Subcutaneous adipose tissue (tissue), 4 donors: ENCODE results near the gene LRFN2. TPM values are rescaled to one million over a fixed set of nuclear protein-coding genes. Genes with fewer than 3 reads are reported as not detected.

ENCODE experiments used
- CTCF ChIP-seq: fragments of 450-650 bp; IDR thresholded peaks from one replicate; pipeline ENCODE4 v1.5.1; 2016; ENCODE audit warnings: low read depth, mild to moderate bottlenecking, control low read depth, antibody characterized with exemption, moderate library complexity
- total RNA-seq, 4 donors: library from RNA; depleted of rRNA; stranded (reverse); fragments of >200 nt; gene quantifications; one replicate each; pipeline ENCODE4 v1.1.0, GENCODE V29; 2016

Gene LRFN2
- total RNA-seq, 4 donors from 2014 or later, result not detected

- no peak for TF ChIP-seq CTCF
These were observed 217.3 kb downstream of the LRFN2 start for GRCh38 chr6:40369891-40370290.

GRCh38 chr6:40369042-40369441 is 218.1 kb downstream of the LRFN2 start:
- TF ChIP-seq CTCF, result no peak

- no peak for TF ChIP-seq CTCF
These were observed 224.3 kb downstream of the LRFN2 start for GRCh38 chr6:40362859-40363258.

GRCh38 chr6:40359808-40360207 is 227.4 kb downstream of the LRFN2 start:
- TF ChIP-seq CTCF, result no peak

GRCh38 chr6:40358473-40359460 is 228.4 kb downstream of the LRFN2 start:
- TF ChIP-seq CTCF, result no peak

- TF ChIP-seq CTCF, result no peak
These were observed 230.8 kb downstream of the LRFN2 start for GRCh38 chr6:40356242-40356910.

GRCh38 chr6:40355532-40355931 is 231.6 kb downstream of the LRFN2 start:
- TF ChIP-seq CTCF, result no peak
